Keratinocyte (primary cell): Measurements from ENCODE around the gene FMN1. TPM values are rescaled to one million over a fixed set of nuclear protein-coding genes. Genes with fewer than 3 reads are reported as not detected.

Experiments used
- DNase-seq: peaks from one replicate; pipeline ENCODE4 v3.0.0-alpha.2; 2011; ENCODE audit warnings: low read depth, missing footprints, low spot score
- FAIRE-seq: peaks from 2 replicates; lab custom pipeline; 2011; peaks lifted over from hg19 to GRCh38; lab: Jason Lieb, UNC
- H2AFZ ChIP-seq: 2 replicates; pipeline ENCODE4 v1.6.0; 2012; ENCODE audit warnings: low read length, control low read depth, inconsistent platforms; ENCODE audit not compliant: control insufficient read depth
- H3K27ac ChIP-seq: 2 replicates; pipeline ENCODE4 v1.5.1; 2011; ENCODE audit warnings: low read length; ENCODE audit not compliant: control insufficient read depth, insufficient read depth
- H3K27me3 ChIP-seq: 3 replicates; pipeline ENCODE4 v1.6.0; 2011; ENCODE audit warnings: low read length; ENCODE audit not compliant: control insufficient read depth, insufficient read depth; ENCODE audit errors: extremely low read depth
- H3K36me3 ChIP-seq, 2 experiments: 2 replicates in 1 of 2; 3 replicates in 1 of 2; pipeline ENCODE4 v1.5.1; 2011; ENCODE audit warnings: low read length in 2 of 2, mild to moderate bottlenecking in 1 of 2; ENCODE audit not compliant: control insufficient read depth in 2 of 2, insufficient read depth in 2 of 2; ENCODE audit errors: extremely low read depth in 1 of 2
- H3K4me1 ChIP-seq: 3 replicates; pipeline ENCODE4 v1.5.1; 2011; ENCODE audit warnings: low read length; ENCODE audit not compliant: control insufficient read depth, insufficient read depth; ENCODE audit errors: extremely low read depth
- H3K4me2 ChIP-seq: 3 replicates; pipeline ENCODE4 v1.6.0; 2011; ENCODE audit warnings: low read depth, low read length; ENCODE audit not compliant: control insufficient read depth, insufficient read depth; ENCODE audit errors: extremely low read depth
- H3K4me3 ChIP-seq, 3 experiments: fragments of 200-600 bp in 1 of 3; sonication (generic) in 1 of 3; 2 replicates in 2 of 3; 3 replicates in 1 of 3; pipeline ENCODE4 v1.5.1; 2011 to 2016; ENCODE audit warnings: low read length in 3 of 3, mild to moderate bottlenecking in 3 of 3, control low read depth in 2 of 3, inconsistent platforms in 1 of 3, low read depth in 1 of 3, mixed read lengths in 1 of 3, mixed run types in 1 of 3, moderate library complexity in 1 of 3; ENCODE audit not compliant: control insufficient read depth in 2 of 3, insufficient read depth in 2 of 3; ENCODE audit errors: extremely low read depth in 1 of 3
- H3K79me2 ChIP-seq: 2 replicates; pipeline ENCODE4 v1.6.0; 2012; ENCODE audit warnings: low read length; ENCODE audit not compliant: control insufficient read depth, insufficient read depth
- H3K9ac ChIP-seq: 3 replicates; pipeline ENCODE4 v1.6.0; 2011; ENCODE audit warnings: low read length; ENCODE audit not compliant: control insufficient read depth, insufficient read depth; ENCODE audit errors: extremely low read depth
- H3K9me1 ChIP-seq: 3 replicates; pipeline ENCODE4 v1.6.0; 2011; ENCODE audit warnings: low read length; ENCODE audit not compliant: control insufficient read depth, insufficient read depth; ENCODE audit errors: extremely low read depth
- H3K9me3 ChIP-seq: 2 replicates; pipeline ENCODE4 v1.5.1; 2012; ENCODE audit warnings: low read depth, low read length; ENCODE audit not compliant: control insufficient read depth
- H4K20me1 ChIP-seq: 3 replicates; pipeline ENCODE4 v1.6.0; 2011; ENCODE audit warnings: low read length; ENCODE audit not compliant: control insufficient read depth, insufficient read depth; ENCODE audit errors: extremely low read depth
- CTCF ChIP-seq, 3 experiments: IDR thresholded peaks in 1 of 3; conservative IDR thresholded peaks in 1 of 3; optimal IDR thresholded peaks in 1 of 3; 2 replicates in 2 of 3; 3 replicates in 1 of 3; pipeline versions ENCODE3 to v1.5.1; 2011; ENCODE audit warnings: low read length in 3 of 3, mild to moderate bottlenecking in 3 of 3, moderate library complexity in 2 of 3, control low read depth in 1 of 3, inconsistent platforms in 1 of 3; ENCODE audit not compliant: insufficient read depth in 2 of 3; ENCODE audit errors: extremely low read depth in 1 of 3
- EZH2 ChIP-seq: IDR thresholded peaks from one replicate; pipeline ENCODE4 v1.6.1; 2012; ENCODE audit warnings: inconsistent platforms, mild to moderate bottlenecking, low read length, moderate library complexity
- dilution Hi-C: fragments of 300-500 bp; cut with MboI; formaldehyde crosslinking; loops from one replicate; pipeline ENCODE4 v1.7.0; 2020; ENCODE audit warnings: low sequenced_read_pairs; ENCODE audit not compliant: extremely low pct_ligation_motif_present
- polyA plus RNA-seq, 5 experiments: library from polyadenylated mRNA; depleted of rRNA in 3 of 5; stranded (reverse) in 3 of 5; stranded (forward) in 1 of 5; unstranded in 1 of 5; fragments of >200 nt; gene quantifications; 1 replicate in 1 of 5; 2 replicates in 3 of 5; 3 replicates in 1 of 5; pipeline versions ENCODE4 v1.2.1 to v1.2.3, GENCODE V29; 2011 to 2012; ENCODE audit warnings: missing spikeins in 2 of 5, low read depth in 1 of 5, low replicate concordance in 1 of 5

The FMN1 gene
- polyA plus RNA-seq, 1 donor (not counting 4 experiments of a cell fraction or from before 2014, with no cell fraction given): 0.71 TPM

GRCh38 chr15:33108518-33108917 lies 86.0 kb downstream of the FMN1 start:
- H3K4me2 ChIP-seq: no peak overlapping the region
- DNase-seq: no peak
- H3K9me3 ChIP-seq: no peaks in the 10 kb centered on the region
- no peaks in the 10 kb centered on the region for H3K9me1 ChIP-seq
- no peak overlapping the region for H3K9ac ChIP-seq
- no peaks in the 10 kb centered on the region for H3K27me3 ChIP-seq
- H2AFZ ChIP-seq: no peak overlapping the region
- no peak overlapping the region for H3K27ac ChIP-seq
- dilution Hi-C loops: no loop called here
- no peaks in the 10 kb centered on the region for H3K79me2 ChIP-seq
- no peaks in the 10 kb centered on the region for H4K20me1 ChIP-seq
- TF ChIP-seq EZH2 (no peak), CTCF (optimal IDR thresholded peaks at IDR 0.05 in 1 of 3, IDR thresholded peaks at IDR 0.05 in 1 of 3, conservative IDR thresholded peaks at IDR 0.05 in 1 of 3; ENCODE audit: extremely low read depth in 1 of 3, insufficient read depth in 2 of 3, low read length in 3 of 3) (no peak)
- no peak for FAIRE-seq
- peaks cover 14% of the 10 kb centered on the region for H3K4me1 ChIP-seq
- H3K36me3 ChIP-seq: no peaks in the 10 kb centered on the region
- H3K4me3 ChIP-seq: no peak overlapping the region

- FAIRE-seq: no peak
- Histone ChIP-seq H3K4me3 (no peak overlapping the region), H3K4me2 (no peak overlapping the region), H3K27me3 (no peaks in the 10 kb centered on the region), H4K20me1 (no peaks in the 10 kb centered on the region), H3K9me3 (no peaks in the 10 kb centered on the region), H3K4me1 (peaks cover 13% of the 10 kb centered on the region), H3K79me2 (no peaks in the 10 kb centered on the region), H3K9ac (no peak overlapping the region), H3K9me1 (no peaks in the 10 kb centered on the region), H3K36me3 (no peaks in the 10 kb centered on the region), H2AFZ (no peak overlapping the region), H3K27ac (no peak overlapping the region)
- DNase-seq: no peak
- dilution Hi-C loops: no loop called here
- TF ChIP-seq CTCF (optimal IDR thresholded peaks at IDR 0.05 in 1 of 3, IDR thresholded peaks at IDR 0.05 in 1 of 3, conservative IDR thresholded peaks at IDR 0.05 in 1 of 3; ENCODE audit: extremely low read depth in 1 of 3, insufficient read depth in 2 of 3, low read length in 3 of 3) (no peak), EZH2 (no peak)
Measured at GRCh38 chr15:33107950-33108349, 86.6 kb downstream of the FMN1 start.
